Hepatocyte (in vitro differentiated cells): Measurements from ENCODE around the gene PIM1. TPM values are rescaled to one million over a fixed set of nuclear protein-coding genes. Genes with fewer than 3 reads are reported as not detected.
A peak's percentile ranks its signal among the peaks of the same experiment; 100 is the strongest.
"Not testable (repeated sequence)": the region's sequence is repeated elsewhere in the genome, so short reads cannot be mapped to it uniquely, and the experiment has no call there.

Source experiments
- DNase-seq: peaks from one replicate; pipeline ENCODE4 v3.0.0-alpha.2; 2016; ENCODE audit warnings: low spot score
- H2AFZ ChIP-seq: fragments of 200-600 bp; sonication (generic); 2 replicates; pipeline ENCODE4 v1.6.0; 2016; ENCODE audit warnings: antibody characterized with exemption, mild to moderate bottlenecking
- H3K27ac ChIP-seq: fragments of 200-600 bp; sonication (generic); 2 replicates; pipeline ENCODE4 v1.5.1; 2016; ENCODE audit warnings: mild to moderate bottlenecking
- H3K27me3 ChIP-seq: fragments of 200-600 bp; sonication (generic); 2 replicates; pipeline ENCODE4 v1.6.1; 2016
- H3K36me3 ChIP-seq: fragments of 200-600 bp; sonication (generic); replicated peaks from 2 replicates; pipeline ENCODE4 v1.5.1; 2016; ENCODE audit warnings: low read depth; ENCODE audit not compliant: insufficient read depth
- H3K4me1 ChIP-seq: fragments of 200-600 bp; sonication (generic); 2 replicates; pipeline ENCODE4 v1.5.1; 2016; ENCODE audit warnings: mild to moderate bottlenecking, moderate library complexity; ENCODE audit not compliant: insufficient read depth
- H3K4me2 ChIP-seq: fragments of 200-600 bp; sonication (generic); 2 replicates; pipeline ENCODE4 v1.6.0; 2016
- H3K4me3 ChIP-seq: fragments of 200-600 bp; sonication (generic); 2 replicates; pipeline ENCODE4 v1.5.1; 2016; ENCODE audit warnings: mild to moderate bottlenecking
- H3K79me2 ChIP-seq: fragments of 200-600 bp; sonication (generic); 2 replicates; pipeline ENCODE4 v1.6.0; 2017; ENCODE audit warnings: mild to moderate bottlenecking
- H3K9me2 ChIP-seq: fragments of 200-600 bp; sonication (generic); replicated peaks from 2 replicates; pipeline ENCODE4 v1.6.0; 2017; ENCODE audit warnings: mild to moderate bottlenecking; ENCODE audit not compliant: insufficient read depth
- H3K9me3 ChIP-seq: fragments of 200-600 bp; sonication (generic); 2 replicates; pipeline ENCODE4 v1.5.1; 2016; ENCODE audit warnings: low read depth, mild to moderate bottlenecking
- H4K20me1 ChIP-seq: fragments of 200-600 bp; sonication (generic); 2 replicates; pipeline ENCODE4 v1.6.0; 2016; ENCODE audit warnings: mild to moderate bottlenecking; ENCODE audit not compliant: insufficient read depth, poor library complexity, severe bottlenecking
- EZH2 ChIP-seq: fragments of 200-600 bp; sonication (generic); IDR thresholded peaks from 2 replicates; pipeline ENCODE4 v1.6.1; 2016; ENCODE audit warnings: antibody characterized with exemption, mild to moderate bottlenecking, borderline replicate concordance
- EZH2phosphoT487 ChIP-seq: fragments of 200-600 bp; sonication (generic); IDR thresholded peaks from one replicate; pipeline ENCODE4 v1.6.1; 2018; ENCODE audit warnings: antibody characterized with exemption, mild to moderate bottlenecking, low read depth, moderate library complexity; ENCODE audit not compliant: unreplicated experiment, severe bottlenecking
- WGBS: methylation state at CpG from one replicate; pipeline ENCODE4 v1.1.6; 2016; ENCODE audit warnings: low lambda C conversion rate; ENCODE audit errors: missing lambda C conversion rate; 5-methylcytosine and 5-hydroxymethylcytosine counted together
- polyA plus RNA-seq: library from polyadenylated mRNA; unstranded; fragments of >200 nt; fragmentation: Nextera tagmentation; extraction: Ambion mirVana; gene quantifications from 2 replicates; pipeline ENCODE4 v1.2.1, GENCODE V29; 2016
- total RNA-seq: library from RNA; depleted of rRNA; stranded (reverse); fragments of >200 nt; gene quantifications from 2 replicates; pipeline ENCODE4 v1.2.3, GENCODE V29; 2014
- TF ChIP-seq, protein P1 (sequence below): fragments of 200-600 bp; sonication (generic); IDR thresholded peaks from 2 replicates; pipeline ENCODE4 v1.5.1; 2016; ENCODE audit warnings: antibody characterized with exemption, mild to moderate bottlenecking; ENCODE audit not compliant: poor library complexity

PIM1 gene
- total and polyA plus RNA-seq, 2 experiments from 2014 or later, result 71.3 to 99.1 TPM

GRCh38 chr6:37126961-37127616, 42.9 kb upstream of the PIM1 start:
- TF ChIP-seq EZH2, result no peak
- TF ChIP-seq EZH2phosphoT487, result no peak
- TF ChIP-seq, protein P1, sequence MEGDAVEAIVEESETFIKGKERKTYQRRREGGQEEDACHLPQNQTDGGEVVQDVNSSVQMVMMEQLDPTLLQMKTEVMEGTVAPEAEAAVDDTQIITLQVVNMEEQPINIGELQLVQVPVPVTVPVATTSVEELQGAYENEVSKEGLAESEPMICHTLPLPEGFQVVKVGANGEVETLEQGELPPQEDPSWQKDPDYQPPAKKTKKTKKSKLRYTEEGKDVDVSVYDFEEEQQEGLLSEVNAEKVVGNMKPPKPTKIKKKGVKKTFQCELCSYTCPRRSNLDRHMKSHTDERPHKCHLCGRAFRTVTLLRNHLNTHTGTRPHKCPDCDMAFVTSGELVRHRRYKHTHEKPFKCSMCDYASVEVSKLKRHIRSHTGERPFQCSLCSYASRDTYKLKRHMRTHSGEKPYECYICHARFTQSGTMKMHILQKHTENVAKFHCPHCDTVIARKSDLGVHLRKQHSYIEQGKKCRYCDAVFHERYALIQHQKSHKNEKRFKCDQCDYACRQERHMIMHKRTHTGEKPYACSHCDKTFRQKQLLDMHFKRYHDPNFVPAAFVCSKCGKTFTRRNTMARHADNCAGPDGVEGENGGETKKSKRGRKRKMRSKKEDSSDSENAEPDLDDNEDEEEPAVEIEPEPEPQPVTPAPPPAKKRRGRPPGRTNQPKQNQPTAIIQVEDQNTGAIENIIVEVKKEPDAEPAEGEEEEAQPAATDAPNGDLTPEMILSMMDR, result no peak
- no peaks in the 10 kb centered on the region for H3K79me2 ChIP-seq
- no peak for DNase-seq
- H3K27me3 ChIP-seq, result no peaks in the 10 kb centered on the region
- peak overlapping the region; percentile 95 for H3K27ac ChIP-seq
- no peaks in the 10 kb centered on the region for H3K9me3 ChIP-seq
- H4K20me1 ChIP-seq, result no peaks in the 10 kb centered on the region
- 35% methylated on average over 1 of the region's 1 CpG for WGBS
- H2AFZ ChIP-seq, result no peak overlapping the region
- H3K4me1 ChIP-seq, result peaks cover 68% of the 10 kb centered on the region
- H3K4me2 ChIP-seq, result no peak overlapping the region
- H3K36me3 ChIP-seq, result no peaks in the 10 kb centered on the region
- no peaks in the 10 kb centered on the region for H3K9me2 ChIP-seq
- no peak overlapping the region for H3K4me3 ChIP-seq

- Histone ChIP-seq H3K9me3 (no peaks in the 10 kb centered on the region), H3K27me3 (no peaks in the 10 kb centered on the region), H3K36me3 (no peaks in the 10 kb centered on the region), H3K4me2 (no peak overlapping the region), H4K20me1 (no peaks in the 10 kb centered on the region), H3K27ac (peak overlapping the region; percentile 95), H2AFZ (no peak overlapping the region), H3K4me3 (no peak overlapping the region), H3K79me2 (no peaks in the 10 kb centered on the region), H3K4me1 (peaks cover 68% of the 10 kb centered on the region), H3K9me2 (no peaks in the 10 kb centered on the region)
- WGBS, result 59% methylated on average over 8 of the region's 8 CpGs
- peak; percentile 79 for DNase-seq
- no peak for TF ChIP-seq EZH2
- TF ChIP-seq EZH2phosphoT487, result no peak
- TF ChIP-seq, protein P1, result no peak
Observed at GRCh38 chr6:37127961-37128862, 41.7 kb upstream of the PIM1 start.

GRCh38 chr6:37128863-37129443, 41.0 kb upstream of the PIM1 start:
- not testable (repeated sequence) for H4K20me1 ChIP-seq, DNase-seq, H2AFZ ChIP-seq, H3K9me2 ChIP-seq, H3K36me3 ChIP-seq, H3K9me3 ChIP-seq, H3K4me3 ChIP-seq, H3K79me2 ChIP-seq, H3K27me3 ChIP-seq
- peak overlapping the region; percentile 15 for H3K4me2 ChIP-seq
- peak overlapping the region; percentile 88 for H3K27ac ChIP-seq
- WGBS, result 84% methylated on average over 12 of the region's 12 CpGs
- H3K4me1 ChIP-seq, result peaks cover 70% of the 10 kb centered on the region

GRCh38 chr6:37129566-37129965, 40.4 kb upstream of the PIM1 start:
- Histone ChIP-seq H3K4me2 (no peak overlapping the region), H3K4me1 (peaks cover 75% of the 10 kb centered on the region), H3K9me2 (no peaks in the 10 kb centered on the region), H4K20me1 (no peaks in the 10 kb centered on the region), H3K36me3 (no peaks in the 10 kb centered on the region), H3K27me3 (no peaks in the 10 kb centered on the region), H2AFZ (no peak overlapping the region), H3K27ac (peak overlapping the region; percentile 88), H3K79me2 (no peaks in the 10 kb centered on the region), H3K9me3 (no peaks in the 10 kb centered on the region), H3K4me3 (no peak overlapping the region)
- DNase-seq, result no peak
- WGBS, result 95% methylated on average over 5 of the region's 5 CpGs
- TF ChIP-seq, protein P1, result no peak
- no peak for TF ChIP-seq EZH2phosphoT487
- no peak for TF ChIP-seq EZH2
